ENCODE data around the gene EIF2AK3.

The EIF2AK3 gene

DNA sequence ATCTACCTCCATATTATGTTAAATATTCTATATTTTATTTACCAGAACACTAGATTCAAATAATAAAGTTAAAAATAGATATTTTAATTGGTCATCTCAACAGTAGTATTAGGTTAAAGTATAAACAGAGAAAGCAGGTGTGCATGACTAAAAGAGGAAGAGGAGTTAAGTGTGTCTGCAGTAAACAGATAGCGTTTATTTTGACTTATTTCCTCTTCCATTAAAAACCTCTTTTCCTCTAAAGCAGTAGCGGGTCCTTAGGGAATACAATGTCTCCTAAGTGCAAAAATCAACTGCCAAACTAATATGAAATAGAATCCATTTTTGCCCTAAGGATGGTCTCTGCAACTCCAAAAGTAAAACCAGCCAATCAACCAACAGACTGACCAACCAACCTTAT is 27.7 kb downstream of the EIF2AK3 start:
- Histone ChIP-seq H3K27me3 (ENCODE audit: insufficient read depth, low read length) (no peaks in the 10 kb centered on the region), H3K4me3 (ENCODE audit: low read depth, low read length) (no peak overlapping the region), H3K27ac (ENCODE audit: low read depth, low read length) (peak overlapping the region; percentile 19; the same call in 1 of the 2 replicates), H3K4me1 (ENCODE audit: control insufficient read depth, insufficient read depth, low read length, unreplicated experiment) (peaks cover 31% of the 10 kb centered on the region), H2AFZ (ENCODE audit: low read length, unreplicated experiment) (no peak overlapping the region), H3K79me2 (ENCODE audit: control insufficient read depth, insufficient read depth, low read length, unreplicated experiment) (peaks cover 11% of the 10 kb centered on the region), H3K36me3 (ENCODE audit: insufficient read depth, low read length) (no peaks in the 10 kb centered on the region)

DNA sequence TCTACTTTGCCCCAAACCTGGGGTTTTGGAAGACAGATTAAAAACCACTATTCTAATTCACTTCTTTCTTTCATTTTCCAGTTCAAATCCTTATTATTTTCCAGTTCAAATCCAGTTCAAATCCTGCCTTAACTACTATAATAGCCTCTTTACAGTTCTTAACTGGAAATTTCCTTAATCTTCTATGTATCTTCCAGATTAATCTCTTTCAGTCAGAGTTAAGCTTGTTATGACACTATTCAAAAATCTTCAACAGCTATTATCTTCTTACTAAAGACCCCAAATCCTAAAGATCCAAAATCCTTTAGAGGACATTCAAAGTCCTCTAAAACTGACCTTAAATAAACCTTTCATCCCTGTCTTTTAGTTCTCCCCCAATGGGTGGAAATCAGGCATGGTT is 30.1 kb downstream of the EIF2AK3 start:
- Histone ChIP-seq H3K4me1 (ENCODE audit: control insufficient read depth, insufficient read depth, low read length, unreplicated experiment) (peaks cover 18% of the 10 kb centered on the region), H3K4me3 (ENCODE audit: low read depth, low read length) (no peak overlapping the region), H3K27me3 (ENCODE audit: insufficient read depth, low read length) (no peaks in the 10 kb centered on the region), H3K79me2 (ENCODE audit: control insufficient read depth, insufficient read depth, low read length, unreplicated experiment) (peaks cover 9% of the 10 kb centered on the region), H2AFZ (ENCODE audit: low read length, unreplicated experiment) (no peak overlapping the region), H3K27ac (ENCODE audit: low read depth, low read length) (no peak overlapping the region), H3K36me3 (ENCODE audit: insufficient read depth, low read length) (no peaks in the 10 kb centered on the region)

DNA sequence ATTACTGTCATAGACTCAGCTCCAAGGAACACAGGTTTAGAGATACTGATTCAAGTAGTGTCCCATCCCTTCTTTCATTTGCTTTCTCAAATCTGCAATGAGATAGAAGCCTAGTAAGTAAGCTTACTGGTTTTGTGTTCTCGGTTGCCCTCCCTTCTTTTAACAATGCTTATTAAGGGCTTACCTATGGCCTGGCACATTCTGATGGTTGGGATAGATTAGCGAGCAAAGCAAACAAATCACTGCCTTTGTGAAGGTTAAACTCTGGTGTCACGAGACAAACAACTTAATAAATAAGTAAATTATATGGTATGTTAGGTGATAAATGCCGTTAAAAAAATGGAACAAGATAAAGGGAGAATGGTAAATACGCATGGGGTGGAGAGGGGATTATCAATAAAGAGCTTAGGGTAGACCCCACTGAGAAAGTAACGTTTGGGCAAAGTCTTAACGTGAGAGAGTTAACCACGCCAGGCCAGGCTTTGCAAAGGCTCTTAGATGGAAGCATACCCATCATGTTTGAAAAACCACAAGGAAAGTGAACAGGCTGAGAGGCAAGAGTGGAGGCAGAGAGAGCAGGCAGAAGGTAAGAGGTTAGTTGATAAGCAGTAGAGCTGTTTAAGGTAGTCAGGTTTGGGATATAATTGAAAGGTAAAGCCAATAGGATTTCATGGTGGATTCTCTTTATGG is 31.0 kb downstream of the EIF2AK3 start:
- Histone ChIP-seq H3K4me1 (ENCODE audit: control insufficient read depth, insufficient read depth, low read length, unreplicated experiment) (peaks cover 15% of the 10 kb centered on the region), H3K79me2 (ENCODE audit: control insufficient read depth, insufficient read depth, low read length, unreplicated experiment) (peaks cover 4% of the 10 kb centered on the region), H2AFZ (ENCODE audit: low read length, unreplicated experiment) (no peak overlapping the region), H3K27me3 (ENCODE audit: insufficient read depth, low read length) (no peaks in the 10 kb centered on the region), H3K27ac (ENCODE audit: low read depth, low read length) (no peak overlapping the region), H3K4me3 (ENCODE audit: low read depth, low read length) (no peak overlapping the region), H3K36me3 (ENCODE audit: insufficient read depth, low read length) (no peaks in the 10 kb centered on the region)

DNA sequence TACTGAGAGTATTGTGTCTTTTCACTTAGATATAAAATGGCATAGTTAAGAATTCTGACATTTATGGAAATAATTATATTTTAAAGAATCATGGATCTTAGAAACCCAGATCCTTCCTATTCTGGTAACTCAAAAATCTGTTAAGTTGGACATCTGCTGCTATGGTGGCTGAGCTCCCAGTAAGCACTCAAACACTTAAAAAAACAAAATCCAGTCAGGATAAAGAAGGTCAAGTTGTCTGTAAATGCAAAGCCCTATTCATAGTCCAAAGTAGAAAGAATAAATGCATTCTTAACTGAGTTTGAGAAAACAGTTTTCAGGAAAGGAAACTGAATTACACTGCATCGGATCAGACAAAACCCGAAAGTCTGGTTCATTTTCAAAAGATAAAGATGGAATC is 35.6 kb downstream of the EIF2AK3 start:
- no peak overlapping the region for H3K27ac ChIP-seq (ENCODE audit: low read depth, low read length)
- H3K4me1 ChIP-seq (ENCODE audit: control insufficient read depth, insufficient read depth, low read length, unreplicated experiment): no peaks in the 10 kb centered on the region
- no peak overlapping the region for H3K4me3 ChIP-seq (ENCODE audit: low read depth, low read length)
- H3K79me2 ChIP-seq (ENCODE audit: control insufficient read depth, insufficient read depth, low read length, unreplicated experiment): no peaks in the 10 kb centered on the region
- H3K36me3 ChIP-seq (ENCODE audit: insufficient read depth, low read length): peaks cover 12% of the 10 kb centered on the region
- no peaks in the 10 kb centered on the region for H3K27me3 ChIP-seq (ENCODE audit: insufficient read depth, low read length)
- no peak overlapping the region for H2AFZ ChIP-seq (ENCODE audit: low read length, unreplicated experiment)

DNA sequence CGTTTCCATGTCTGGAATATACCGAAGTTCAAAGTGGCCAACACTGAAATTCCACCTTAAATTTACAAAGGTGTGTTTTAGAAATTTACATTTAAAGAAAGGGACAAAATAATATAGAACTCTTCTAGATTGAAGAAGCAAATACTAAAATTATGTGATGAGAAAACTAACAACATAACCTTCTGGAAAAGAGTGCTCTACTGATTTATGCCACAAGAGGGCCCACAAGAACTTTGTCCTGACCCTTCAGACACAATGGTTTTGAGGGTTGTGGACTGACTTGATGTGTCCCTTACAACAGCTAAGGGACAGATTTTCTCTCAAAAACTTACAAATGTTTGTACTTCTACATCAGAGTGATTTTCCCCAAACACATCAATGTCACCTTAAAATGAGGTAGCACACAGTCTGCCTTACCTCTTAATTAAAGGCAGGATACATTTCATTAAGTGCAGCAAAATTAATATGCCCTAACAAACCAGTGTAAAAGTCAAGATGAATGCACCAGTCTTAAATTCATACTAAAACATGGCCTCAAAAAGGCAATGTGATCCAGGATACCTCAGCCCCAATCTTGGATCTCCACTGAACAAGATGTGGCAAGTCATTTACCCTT is 36.2 kb downstream of the EIF2AK3 start:
- peaks cover 12% of the 10 kb centered on the region for H3K36me3 ChIP-seq (ENCODE audit: insufficient read depth, low read length)
- H2AFZ ChIP-seq (ENCODE audit: low read length, unreplicated experiment): no peak overlapping the region
- no peaks in the 10 kb centered on the region for H3K27me3 ChIP-seq (ENCODE audit: insufficient read depth, low read length)
- no peak overlapping the region for H3K27ac ChIP-seq (ENCODE audit: low read depth, low read length)
- H3K79me2 ChIP-seq (ENCODE audit: control insufficient read depth, insufficient read depth, low read length, unreplicated experiment): no peaks in the 10 kb centered on the region
- no peak overlapping the region for H3K4me3 ChIP-seq (ENCODE audit: low read depth, low read length)
- H3K4me1 ChIP-seq (ENCODE audit: control insufficient read depth, insufficient read depth, low read length, unreplicated experiment): no peaks in the 10 kb centered on the region

DNA sequence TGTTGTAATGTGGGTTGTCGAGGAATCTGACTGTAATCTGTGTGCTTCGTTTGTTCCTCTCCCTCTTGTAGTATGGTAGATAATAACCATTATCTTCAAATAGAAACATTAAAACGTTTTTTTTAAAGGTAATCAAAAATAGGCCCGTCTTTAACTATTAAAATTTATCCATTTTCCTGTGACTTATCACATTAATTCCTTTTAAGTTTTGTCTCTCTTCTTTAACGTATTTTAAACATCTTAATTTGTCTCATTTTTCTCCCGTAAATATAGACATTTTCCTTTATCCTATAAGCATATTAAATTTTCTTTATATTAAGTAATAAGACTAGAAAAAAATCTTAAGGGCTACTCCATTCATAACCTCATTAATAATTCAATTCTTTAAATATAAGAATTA is 41.3 kb downstream of the EIF2AK3 start:
- no peaks in the 10 kb centered on the region for H3K79me2 ChIP-seq (ENCODE audit: control insufficient read depth, insufficient read depth, low read length, unreplicated experiment)
- H3K4me3 ChIP-seq (ENCODE audit: low read depth, low read length): no peak overlapping the region
- no peak overlapping the region for H3K27ac ChIP-seq (ENCODE audit: low read depth, low read length)
- no peak overlapping the region for H2AFZ ChIP-seq (ENCODE audit: low read length, unreplicated experiment)
- H3K36me3 ChIP-seq (ENCODE audit: insufficient read depth, low read length): peaks cover 12% of the 10 kb centered on the region
- H3K4me1 ChIP-seq (ENCODE audit: control insufficient read depth, insufficient read depth, low read length, unreplicated experiment): no peaks in the 10 kb centered on the region
- H3K27me3 ChIP-seq (ENCODE audit: insufficient read depth, low read length): no peaks in the 10 kb centered on the region

DNA sequence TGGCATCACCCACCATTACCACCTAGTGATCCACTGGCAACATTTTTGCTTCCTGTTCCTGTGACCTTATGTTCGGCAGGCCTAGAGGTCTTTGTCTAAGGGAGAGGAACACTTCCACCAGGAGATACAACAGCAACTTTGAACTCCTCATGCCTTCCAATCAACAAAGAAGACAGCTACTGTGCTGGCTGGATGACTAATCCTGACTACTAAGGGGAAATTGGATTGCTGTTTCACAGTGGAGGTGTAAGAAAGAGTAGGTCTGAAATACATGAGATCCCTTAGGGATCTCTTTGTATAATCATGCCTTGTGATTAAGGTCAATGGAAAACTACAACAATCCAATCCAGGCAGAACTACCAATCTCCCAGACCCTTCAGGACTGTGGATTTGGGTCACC is 45.2 kb downstream of the EIF2AK3 start:
- H3K79me2 ChIP-seq (ENCODE audit: control insufficient read depth, insufficient read depth, low read length, unreplicated experiment): no peaks in the 10 kb centered on the region
- no peaks in the 10 kb centered on the region for H3K27me3 ChIP-seq (ENCODE audit: insufficient read depth, low read length)
- no peaks in the 10 kb centered on the region; the same call in 1 of the 2 replicates for H3K36me3 ChIP-seq (ENCODE audit: insufficient read depth, low read length)
- no peak overlapping the region for H2AFZ ChIP-seq (ENCODE audit: low read length, unreplicated experiment)
- H3K27ac ChIP-seq (ENCODE audit: low read depth, low read length): no peak overlapping the region
- no peak overlapping the region for H3K4me3 ChIP-seq (ENCODE audit: low read depth, low read length)
- no peaks in the 10 kb centered on the region for H3K4me1 ChIP-seq (ENCODE audit: control insufficient read depth, insufficient read depth, low read length, unreplicated experiment)

DNA sequence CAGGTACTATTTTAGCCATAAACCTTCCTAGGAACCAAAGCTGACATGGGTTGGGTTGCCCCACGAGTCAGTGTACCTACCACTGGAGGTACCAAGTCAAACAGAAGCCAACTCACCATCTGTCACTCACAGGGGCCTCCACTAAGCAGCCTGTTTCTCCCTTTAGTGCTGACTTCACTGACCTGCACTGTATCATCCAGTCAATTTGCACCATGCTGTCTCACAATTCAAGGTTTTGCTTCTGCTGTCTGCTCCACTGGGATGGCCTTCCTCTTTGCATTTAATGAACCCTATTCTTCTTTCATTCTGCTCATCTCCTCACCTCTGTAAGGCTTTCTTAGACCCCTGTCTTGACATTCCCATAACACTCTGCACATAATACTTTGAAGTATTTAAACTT is 47.2 kb downstream of the EIF2AK3 start:
- no peak overlapping the region for H2AFZ ChIP-seq (ENCODE audit: low read length, unreplicated experiment)
- H3K4me1 ChIP-seq (ENCODE audit: control insufficient read depth, insufficient read depth, low read length, unreplicated experiment): no peaks in the 10 kb centered on the region
- H3K36me3 ChIP-seq (ENCODE audit: insufficient read depth, low read length): peaks cover 4% of the 10 kb centered on the region
- H3K4me3 ChIP-seq (ENCODE audit: low read depth, low read length): no peak overlapping the region
- no peak overlapping the region for H3K27ac ChIP-seq (ENCODE audit: low read depth, low read length)
- no peaks in the 10 kb centered on the region for H3K27me3 ChIP-seq (ENCODE audit: insufficient read depth, low read length)
- no peaks in the 10 kb centered on the region for H3K79me2 ChIP-seq (ENCODE audit: control insufficient read depth, insufficient read depth, low read length, unreplicated experiment)

DNA sequence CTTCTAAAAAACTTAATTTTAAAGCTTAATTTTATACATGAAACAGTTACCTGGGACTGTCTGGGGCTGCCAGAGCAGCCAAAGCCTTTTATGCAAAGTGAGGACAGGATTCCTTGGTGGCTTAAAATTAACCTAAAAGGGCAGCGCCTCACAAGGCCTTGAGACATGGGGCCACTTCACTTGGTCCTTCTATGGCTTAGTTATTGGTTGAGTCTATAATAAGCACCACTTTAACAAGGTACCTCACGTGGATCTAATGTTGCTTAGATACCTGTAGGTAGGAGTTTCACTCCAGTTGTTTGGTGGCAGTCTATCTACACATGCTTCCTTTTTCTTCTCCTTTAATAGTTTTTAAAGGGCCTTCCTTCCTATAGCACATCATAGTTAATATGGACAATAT is 51.6 kb downstream of the EIF2AK3 start:
- Histone ChIP-seq H3K27me3 (ENCODE audit: insufficient read depth, low read length) (no peaks in the 10 kb centered on the region), H3K4me3 (ENCODE audit: low read depth, low read length) (no peak overlapping the region), H3K79me2 (ENCODE audit: control insufficient read depth, insufficient read depth, low read length, unreplicated experiment) (no peaks in the 10 kb centered on the region), H3K36me3 (ENCODE audit: insufficient read depth, low read length) (peaks cover 8% of the 10 kb centered on the region), H3K27ac (ENCODE audit: low read depth, low read length) (no peak overlapping the region), H2AFZ (ENCODE audit: low read length, unreplicated experiment) (no peak overlapping the region), H3K4me1 (ENCODE audit: control insufficient read depth, insufficient read depth, low read length, unreplicated experiment) (no peaks in the 10 kb centered on the region)

DNA sequence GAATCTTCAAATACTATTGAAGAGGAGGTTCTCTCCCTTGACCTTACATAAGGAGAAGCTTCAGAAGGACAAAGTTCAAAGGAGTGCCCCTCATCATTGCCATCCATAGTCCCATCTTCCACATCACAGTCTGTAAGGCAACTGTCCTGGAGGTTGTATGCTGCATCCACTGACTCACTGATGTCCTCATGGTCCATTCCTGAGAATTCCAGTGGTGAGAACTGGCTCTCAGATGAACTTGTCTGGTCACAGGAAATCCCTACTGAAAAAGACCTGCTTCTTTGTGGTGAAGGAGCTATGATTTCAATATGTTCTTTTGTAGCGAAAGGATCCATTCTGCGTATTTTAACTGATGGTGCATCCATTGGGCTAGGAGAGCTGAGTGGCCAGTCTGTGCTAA is 52.2 kb downstream of the EIF2AK3 start:
- Histone ChIP-seq H3K4me3 (ENCODE audit: low read depth, low read length) (no peak overlapping the region), H2AFZ (ENCODE audit: low read length, unreplicated experiment) (no peak overlapping the region), H3K4me1 (ENCODE audit: control insufficient read depth, insufficient read depth, low read length, unreplicated experiment) (no peaks in the 10 kb centered on the region), H3K27me3 (ENCODE audit: insufficient read depth, low read length) (no peaks in the 10 kb centered on the region), H3K36me3 (ENCODE audit: insufficient read depth, low read length) (peaks cover 8% of the 10 kb centered on the region), H3K79me2 (ENCODE audit: control insufficient read depth, insufficient read depth, low read length, unreplicated experiment) (no peaks in the 10 kb centered on the region), H3K27ac (ENCODE audit: low read depth, low read length) (no peak overlapping the region)

DNA sequence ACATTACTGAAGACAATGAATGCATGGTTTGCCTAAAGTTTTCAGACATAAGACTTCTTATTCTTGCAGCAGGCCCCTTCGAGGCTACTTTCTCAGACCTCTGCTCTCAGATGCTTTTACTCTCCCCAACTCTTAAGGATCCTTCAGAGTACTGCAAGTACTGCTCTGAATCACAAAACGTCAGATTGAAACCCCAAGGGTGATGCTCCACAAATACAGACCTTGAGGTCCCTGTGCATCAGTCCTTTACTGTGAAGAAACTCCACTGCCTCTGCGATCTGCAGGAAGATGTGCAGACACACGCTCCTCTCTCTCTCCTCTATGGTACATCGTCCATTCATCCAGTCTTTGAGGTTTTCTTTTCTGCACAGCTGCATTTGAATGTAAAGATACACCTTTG is 52.8 kb downstream of the EIF2AK3 start:
- Histone ChIP-seq H3K36me3 (ENCODE audit: insufficient read depth, low read length) (peaks cover 12% of the 10 kb centered on the region), H3K79me2 (ENCODE audit: control insufficient read depth, insufficient read depth, low read length, unreplicated experiment) (no peaks in the 10 kb centered on the region), H3K27me3 (ENCODE audit: insufficient read depth, low read length) (no peaks in the 10 kb centered on the region), H2AFZ (ENCODE audit: low read length, unreplicated experiment) (no peak overlapping the region), H3K27ac (ENCODE audit: low read depth, low read length) (no peak overlapping the region), H3K4me3 (ENCODE audit: low read depth, low read length) (no peak overlapping the region), H3K4me1 (ENCODE audit: control insufficient read depth, insufficient read depth, low read length, unreplicated experiment) (no peaks in the 10 kb centered on the region)
